NT2/D1 (cell line): ENCODE data around the gene CPN2.

Experiments used
- DNase-seq: peaks from one replicate; pipeline ENCODE4 v3.0.0-alpha.2; 2011; ENCODE audit warnings: low read depth, low spot score
- H3K27me3 ChIP-seq: 2 replicates; pipeline ENCODE4 v1.6.0; 2011; ENCODE audit warnings: mild to moderate bottlenecking; ENCODE audit not compliant: insufficient read length, insufficient read depth
- H3K36me3 ChIP-seq: 2 replicates; pipeline ENCODE4 v1.6.1; 2011; ENCODE audit warnings: mild to moderate bottlenecking, low read length, mixed read lengths; ENCODE audit not compliant: insufficient read depth, insufficient read length
- H3K4me1 ChIP-seq: 2 replicates; pipeline ENCODE4 v1.5.1; 2011; ENCODE audit not compliant: insufficient read depth, insufficient read length
- H3K4me3 ChIP-seq: 2 replicates; pipeline ENCODE4 v1.5.1; 2011; ENCODE audit warnings: low read depth; ENCODE audit not compliant: insufficient read length
- H3K9ac ChIP-seq: 2 replicates; pipeline ENCODE4 v1.6.0; 2011; ENCODE audit warnings: low read depth; ENCODE audit not compliant: insufficient read length
- H3K9me3 ChIP-seq: 2 replicates; pipeline ENCODE4 v1.5.1; 2011; ENCODE audit warnings: mild to moderate bottlenecking, low read length; ENCODE audit not compliant: insufficient read depth
- SUZ12 ChIP-seq: IDR thresholded peaks from 2 replicates; pipeline ENCODE4 v1.6.1; 2011; ENCODE audit not compliant: insufficient read length, insufficient read depth; ENCODE audit errors: extremely low read depth
- YY1 ChIP-seq: IDR thresholded peaks from 2 replicates; pipeline ENCODE4 v1.6.1; 2011; ENCODE audit not compliant: insufficient read length, insufficient read depth
- ZNF274 ChIP-seq: IDR thresholded peaks from 2 replicates; pipeline ENCODE4 v1.6.1; 2011; ENCODE audit warnings: mild to moderate bottlenecking, low read depth, low read length

Gene CPN2

DNA sequence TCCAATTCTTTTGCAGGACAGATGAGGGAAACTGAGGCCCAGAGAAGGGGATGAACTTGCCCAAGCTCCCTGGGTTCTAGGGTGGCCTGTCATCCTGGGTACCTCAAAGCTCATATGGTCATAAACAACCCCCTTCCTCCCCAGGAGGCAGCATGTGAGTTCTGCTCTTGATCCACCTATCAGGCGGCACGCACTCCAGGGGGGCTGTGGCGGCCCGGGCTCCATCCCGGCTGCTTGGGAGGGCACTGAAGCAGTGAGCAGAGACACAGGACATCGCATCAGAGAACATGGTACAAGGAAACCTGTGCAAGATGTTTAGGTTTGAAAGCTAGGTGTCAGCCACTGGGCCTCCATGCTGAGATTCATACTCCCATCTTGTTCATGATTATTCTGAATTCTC, 34.2 kb downstream of the CPN2 start:
- Histone ChIP-seq H3K36me3 (no peaks in the 10 kb centered on the region), H3K9me3 (peaks cover 52% of the 10 kb centered on the region), H3K4me1 (peaks cover 11% of the 10 kb centered on the region), H3K27me3 (peaks cover 3% of the 10 kb centered on the region), H3K4me3 (no peak overlapping the region), H3K9ac (no peak overlapping the region)
- no peak for TF ChIP-seq YY1
- no peak for TF ChIP-seq SUZ12
- TF ChIP-seq ZNF274: no peak
- DNase-seq: no peak

DNA sequence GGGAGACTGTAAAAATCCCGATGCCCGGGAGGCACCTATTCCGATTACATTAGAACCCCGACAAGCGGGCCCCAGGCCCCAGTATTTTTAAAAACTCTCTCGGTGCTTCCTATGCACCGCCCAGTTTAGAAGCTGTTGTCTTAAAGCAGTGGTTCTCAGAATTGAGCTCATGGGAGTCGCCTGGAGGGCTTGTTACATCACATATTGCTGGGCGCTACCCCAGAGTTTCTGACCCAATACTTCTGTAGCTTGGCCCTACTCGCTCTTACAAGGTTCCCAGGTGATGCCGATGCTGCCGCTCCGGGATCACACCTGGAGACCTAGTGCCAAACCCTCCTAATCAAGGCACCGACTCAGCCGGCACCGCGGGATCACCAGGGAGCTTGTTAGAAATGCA, 35.2 kb downstream of the CPN2 start:
- Histone ChIP-seq H3K4me3 (no peak overlapping the region), H3K36me3 (no peaks in the 10 kb centered on the region), H3K9ac (no peak overlapping the region), H3K4me1 (peaks cover 11% of the 10 kb centered on the region), H3K9me3 (peaks cover 44% of the 10 kb centered on the region), H3K27me3 (peaks cover 8% of the 10 kb centered on the region)
- DNase-seq: no peak
- TF ChIP-seq ZNF274 (no peak), SUZ12 (no peak), YY1 (no peak)

DNA sequence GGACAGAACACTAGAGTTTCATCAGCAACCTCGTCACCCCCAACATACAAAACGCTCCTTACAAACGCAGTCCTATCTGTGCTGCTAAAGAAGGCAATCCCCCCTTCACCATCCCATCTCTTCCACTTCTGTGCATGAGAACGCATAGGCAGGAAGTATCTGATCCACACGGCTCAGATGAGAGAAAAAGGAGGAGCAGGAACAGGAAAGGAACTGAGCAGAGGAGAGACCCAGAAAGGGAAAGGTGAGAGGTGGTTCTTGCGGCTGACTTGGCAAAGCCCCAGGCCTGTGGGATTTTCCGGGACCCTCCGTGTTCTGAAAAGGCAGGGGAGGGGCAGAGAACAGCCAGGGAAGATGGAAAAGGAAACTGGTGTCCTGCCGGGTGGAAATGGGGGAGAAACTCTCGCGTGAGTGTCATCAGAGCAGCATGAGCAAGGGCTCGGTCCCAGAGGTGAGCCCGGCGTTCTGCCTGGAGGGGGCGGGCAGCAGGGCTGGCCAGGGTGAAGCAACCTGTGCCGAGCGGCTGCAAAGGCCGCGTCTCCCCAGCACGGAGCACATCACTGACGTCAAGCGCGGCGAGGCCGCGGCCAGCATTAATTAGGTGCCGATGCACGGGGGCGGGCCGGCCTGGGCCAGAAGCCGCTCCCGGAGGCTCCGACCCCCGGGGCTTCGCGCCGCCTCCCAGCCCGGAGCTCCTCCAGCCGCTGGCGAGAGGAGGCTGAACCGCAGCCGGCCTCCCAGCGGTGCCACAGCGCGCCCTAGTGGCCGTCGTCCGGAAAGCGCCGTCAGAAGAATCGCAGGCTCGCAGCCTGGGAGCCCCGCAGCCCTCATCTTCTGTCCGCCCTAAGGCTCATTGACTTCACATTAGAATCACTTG, 35.8 kb downstream of the CPN2 start:
- Histone ChIP-seq H3K36me3 (no peaks in the 10 kb centered on the region), H3K9me3 (peaks cover 38% of the 10 kb centered on the region), H3K4me3 (peak overlapping the region; percentile 39), H3K27me3 (peaks cover 9% of the 10 kb centered on the region), H3K4me1 (peaks cover 11% of the 10 kb centered on the region), H3K9ac (peak overlapping the region; percentile 84)
- DNase-seq: peak; percentile 83
- TF ChIP-seq YY1 (no peak), SUZ12 (no peak), ZNF274 (no peak)

DNA sequence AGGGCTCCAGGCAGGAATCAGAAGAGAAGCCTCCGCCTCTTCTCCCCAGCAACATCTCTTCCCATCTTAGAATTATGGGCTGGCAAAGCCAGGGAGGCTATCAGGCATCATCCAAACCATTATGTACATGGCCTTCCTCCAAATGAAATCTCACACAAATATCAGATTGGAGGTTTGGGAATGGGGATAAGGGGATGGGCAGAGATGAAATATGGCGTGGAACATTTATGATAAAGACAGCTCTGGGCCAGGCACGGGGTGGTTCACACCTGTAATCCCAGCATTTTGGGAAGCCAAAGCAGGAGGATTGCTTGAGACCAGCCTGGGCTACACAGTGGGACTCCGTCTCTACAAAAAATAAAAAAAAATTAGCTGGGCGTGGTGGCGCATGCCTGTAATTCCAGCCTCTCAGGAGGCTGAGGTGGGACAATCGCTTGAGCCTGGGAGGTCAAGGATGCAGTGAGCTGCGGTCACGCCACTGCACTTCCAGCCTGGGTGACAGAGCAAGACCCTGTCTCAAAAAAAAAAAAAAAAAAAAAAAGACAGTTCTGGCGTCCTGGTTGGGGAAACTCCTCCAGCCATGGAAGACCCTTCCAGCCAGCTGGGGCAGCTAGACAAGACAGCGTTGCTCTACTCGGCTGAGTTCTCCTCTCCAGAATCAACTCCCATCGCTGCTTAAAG, 36.6 kb downstream of the CPN2 start:
- peak overlapping the region; percentile 84 for H3K9ac ChIP-seq
- H3K27me3 ChIP-seq: peaks cover 9% of the 10 kb centered on the region
- no peak for TF ChIP-seq ZNF274
- TF ChIP-seq SUZ12: no peak
- TF ChIP-seq YY1: no peak
- peaks cover 17% of the 10 kb centered on the region for H3K4me1 ChIP-seq
- peaks cover 30% of the 10 kb centered on the region for H3K9me3 ChIP-seq
- H3K36me3 ChIP-seq: no peaks in the 10 kb centered on the region
- no peak for DNase-seq
- H3K4me3 ChIP-seq: peak overlapping the region; percentile 39

DNA sequence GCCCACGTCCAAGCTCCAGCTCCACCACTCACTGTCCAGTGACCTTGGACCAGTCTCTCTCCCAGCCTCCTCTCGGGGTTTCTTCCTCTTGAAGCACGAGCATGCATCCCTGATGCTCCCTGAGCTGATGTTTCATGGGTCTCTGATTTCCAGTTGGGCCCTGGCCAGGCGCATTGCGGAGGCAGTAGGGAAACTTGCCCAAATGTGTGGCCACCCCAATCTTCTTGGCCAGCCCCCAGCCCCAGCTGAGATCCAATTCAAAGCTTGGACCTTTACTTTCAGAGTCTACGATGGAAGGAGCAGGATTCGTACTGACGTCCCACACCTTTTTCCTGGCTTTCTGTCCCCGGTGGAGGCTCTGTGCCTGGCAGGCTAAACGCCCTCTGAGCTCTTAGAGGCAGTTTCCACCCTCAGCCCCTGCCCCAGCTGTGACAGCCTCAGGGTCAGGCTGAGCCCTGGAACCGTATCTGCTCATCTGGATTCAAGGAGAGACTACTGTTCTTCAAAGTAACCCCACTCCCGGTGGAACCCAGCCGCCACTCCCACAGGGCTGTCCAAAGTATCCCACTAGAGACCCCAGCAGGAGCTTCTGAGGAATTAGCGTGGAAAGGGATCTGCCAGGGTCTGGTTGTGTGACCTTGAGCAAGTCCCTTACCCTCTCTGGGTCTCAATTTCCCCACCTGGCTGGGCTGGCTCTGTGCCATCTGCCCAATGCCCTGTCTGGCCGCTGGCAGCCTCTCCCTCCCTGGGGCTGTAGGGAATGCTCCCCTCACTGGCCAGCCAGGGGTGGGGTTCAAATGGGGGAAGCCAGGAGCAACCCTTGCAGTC, 37.4 kb downstream of the CPN2 start:
- Histone ChIP-seq H3K9ac (no peak overlapping the region), H3K4me3 (no peak overlapping the region), H3K36me3 (no peaks in the 10 kb centered on the region), H3K4me1 (peaks cover 17% of the 10 kb centered on the region), H3K9me3 (peaks cover 22% of the 10 kb centered on the region), H3K27me3 (peaks cover 9% of the 10 kb centered on the region)
- DNase-seq: no peak
- TF ChIP-seq ZNF274: no peak
- TF ChIP-seq YY1: no peak
- no peak for TF ChIP-seq SUZ12

DNA sequence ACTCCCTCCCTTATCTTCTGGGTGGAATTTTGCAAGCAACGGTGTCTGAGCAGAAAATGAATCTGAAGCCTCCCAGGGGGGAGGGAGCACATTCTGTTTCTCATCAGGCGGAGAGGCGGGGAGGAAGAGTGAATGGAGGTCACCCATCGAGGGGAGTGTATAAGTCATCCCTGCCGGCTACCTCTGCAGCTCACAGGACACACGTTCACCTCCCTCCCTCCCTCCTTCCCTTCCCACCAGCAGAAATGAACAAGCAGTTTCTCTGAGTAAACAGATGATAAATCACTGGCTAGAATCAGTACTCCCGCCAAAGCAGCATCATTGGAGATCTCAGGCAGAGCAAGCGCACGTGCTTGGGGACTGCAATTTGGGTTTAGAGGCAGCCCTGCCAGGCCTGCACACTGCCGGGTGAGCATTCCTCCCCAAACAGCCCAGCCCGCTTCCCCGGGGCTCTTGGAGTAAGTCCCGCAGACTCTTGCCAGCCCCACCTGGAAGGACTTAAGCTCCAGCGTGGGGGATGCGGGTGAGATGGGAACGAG, 38.3 kb downstream of the CPN2 start:
- no peak for DNase-seq
- TF ChIP-seq SUZ12 (no peak), ZNF274 (no peak), YY1 (no peak)
- H3K4me1 ChIP-seq: peaks cover 17% of the 10 kb centered on the region
- H3K36me3 ChIP-seq: no peaks in the 10 kb centered on the region
- peaks cover 12% of the 10 kb centered on the region for H3K9me3 ChIP-seq
- no peak overlapping the region for H3K9ac ChIP-seq
- no peak overlapping the region for H3K4me3 ChIP-seq
- H3K27me3 ChIP-seq: peaks cover 9% of the 10 kb centered on the region
